ENCODE measurements around the gene NALCN.
A peak's percentile ranks its signal among the peaks of the same experiment; 100 is the strongest.

NALCN gene

GRCh38 chr13:101412076-101412475, 4.2 kb downstream of the NALCN start:
- no peak for DNase-seq

DNA sequence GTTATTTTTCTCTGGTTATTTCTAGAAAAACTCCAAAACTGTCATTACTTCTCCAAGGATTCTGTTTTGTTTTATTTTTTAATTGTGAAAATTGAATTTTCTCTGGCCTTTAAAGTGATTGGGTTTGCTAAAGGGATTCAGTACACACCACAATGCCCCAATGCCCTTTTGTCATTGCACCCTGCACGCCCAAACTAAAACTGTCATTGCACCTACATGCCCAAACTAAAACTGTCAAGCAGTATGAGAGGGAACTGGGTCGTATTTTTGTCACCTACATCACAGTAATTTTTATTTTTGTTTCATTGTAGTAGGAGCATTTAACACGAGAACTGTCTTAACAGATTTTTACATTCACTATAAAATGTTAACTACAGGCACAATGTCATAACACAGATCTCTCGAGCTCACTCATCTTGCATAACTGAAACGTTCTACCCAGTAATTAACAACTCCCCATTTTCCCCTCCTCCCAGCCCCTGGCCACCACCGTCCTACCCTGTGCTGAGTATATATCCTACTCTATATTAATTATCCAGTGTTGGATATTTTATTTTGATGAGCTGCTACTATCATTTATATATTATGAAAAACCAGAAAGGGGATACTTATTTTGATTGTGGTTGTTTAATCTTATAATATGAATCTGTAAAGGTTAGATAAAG, 7.2 kb downstream of the NALCN start:
- no peak for DNase-seq

DNA sequence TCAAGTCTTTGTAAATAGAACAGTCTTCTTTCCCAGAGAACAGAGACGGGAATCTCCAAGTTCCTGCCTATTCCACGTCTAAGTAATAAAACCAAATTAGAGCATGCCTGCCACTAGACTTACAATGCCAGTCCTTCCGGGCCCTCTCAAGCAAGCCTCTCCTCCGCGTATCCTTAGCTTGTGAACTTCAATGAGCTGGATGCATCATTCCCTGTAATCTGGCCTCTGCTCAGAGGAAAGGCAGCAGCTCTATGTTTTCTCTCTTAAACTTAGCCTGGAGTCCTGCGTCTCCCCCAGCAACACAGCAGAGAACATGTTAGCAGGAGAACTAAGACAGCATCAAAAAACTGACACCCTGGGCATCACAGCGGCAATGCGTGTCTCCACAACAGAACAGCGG, 8.2 kb downstream of the NALCN start:
- DNase-seq, result no peak

- peak; percentile 35 for DNase-seq
These were observed 9.5 kb downstream of the NALCN start for GRCh38 chr13:101406791-101407190.

DNA sequence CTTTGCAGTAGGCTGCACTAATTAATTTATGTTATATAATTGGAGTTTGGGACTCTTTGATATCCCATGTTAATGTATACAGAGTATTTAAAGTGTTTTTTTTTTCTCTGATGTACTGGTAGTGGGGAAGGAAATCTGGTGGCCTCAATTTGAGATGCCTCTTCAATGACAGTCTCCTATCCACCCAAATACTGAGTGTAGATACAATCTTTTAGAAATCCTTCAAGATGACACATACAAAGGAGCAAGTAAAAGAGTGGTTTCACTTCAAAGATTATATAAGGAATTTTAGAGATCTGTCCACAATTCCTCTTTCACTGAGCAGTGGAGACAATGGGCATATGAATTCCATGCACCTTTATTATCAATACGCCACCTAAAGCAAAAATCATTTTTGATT, 15.1 kb downstream of the NALCN start:
- DNase-seq, result peak; percentile 57

- peak; percentile 64 for DNase-seq
These were observed 16.9 kb downstream of the NALCN start for GRCh38 chr13:101399365-101399764.

GRCh38 chr13:101398920-101399319, 17.4 kb downstream of the NALCN start:
- DNase-seq, result peak; percentile 91

DNA sequence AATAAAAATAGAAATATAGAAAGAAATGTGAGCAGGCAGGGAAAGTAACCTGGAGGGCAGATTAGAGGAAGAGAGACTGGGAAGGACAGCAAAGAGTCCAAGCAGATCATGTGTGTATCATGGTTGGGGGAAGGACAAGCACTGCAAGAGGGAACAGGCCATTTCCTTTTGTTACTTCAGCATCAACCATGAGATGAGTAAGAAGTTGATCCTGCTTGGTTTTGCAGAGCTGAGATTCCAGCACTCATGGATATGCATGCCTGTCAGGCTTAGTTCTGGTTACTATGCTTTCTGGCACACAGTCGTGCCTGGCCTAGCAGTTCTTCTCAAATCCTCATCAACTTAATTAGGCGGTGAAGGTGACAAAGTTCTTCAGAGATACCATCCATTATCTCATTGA, 18.1 kb downstream of the NALCN start:
- DNase-seq, result peak; percentile 83

- peak; percentile 89 for DNase-seq
These were observed 18.6 kb downstream of the NALCN start for GRCh38 chr13:101397742-101398141.

DNA sequence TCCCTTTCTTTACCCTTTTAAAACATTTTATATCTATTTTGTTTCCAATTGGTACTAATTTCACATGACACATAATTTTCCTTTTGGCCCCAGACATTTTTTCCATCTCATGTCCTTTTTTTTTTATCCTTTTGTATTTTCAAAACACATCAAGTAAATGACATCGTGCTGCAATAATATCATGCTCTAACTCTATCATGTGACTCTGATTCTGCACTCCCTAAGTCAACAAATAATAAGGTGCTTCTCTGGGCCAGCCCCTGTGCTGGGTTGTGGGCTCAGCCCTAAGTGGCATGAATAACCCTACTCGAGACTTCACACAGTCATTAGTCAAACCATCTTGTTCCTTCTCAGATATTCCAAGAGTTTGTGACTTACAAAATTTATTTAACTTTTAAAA, 21.7 kb downstream of the NALCN start:
- DNase-seq, result no peak

DNA sequence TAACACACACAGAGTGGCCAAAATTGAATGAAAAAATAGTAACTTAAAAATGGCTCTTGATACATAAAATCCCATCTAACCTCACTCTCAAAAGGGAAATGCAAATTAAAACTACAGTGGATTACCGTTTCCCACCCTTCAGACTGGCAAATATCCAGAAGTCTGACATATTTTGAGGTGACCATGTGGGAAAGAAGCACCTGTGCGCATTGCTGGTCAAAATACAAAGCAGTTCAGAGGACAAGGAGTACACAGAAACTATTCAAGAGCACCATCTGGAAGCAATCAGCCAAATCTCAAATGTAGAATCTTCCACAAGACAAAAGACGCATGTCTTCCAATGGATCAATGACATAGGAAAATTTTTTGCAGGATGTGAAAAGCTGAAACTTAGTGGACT, 23.2 kb downstream of the NALCN start:
- no peak for DNase-seq

GRCh38 chr13:101390461-101390860, 25.8 kb downstream of the NALCN start:
- DNase-seq, result peak; percentile 61

DNA sequence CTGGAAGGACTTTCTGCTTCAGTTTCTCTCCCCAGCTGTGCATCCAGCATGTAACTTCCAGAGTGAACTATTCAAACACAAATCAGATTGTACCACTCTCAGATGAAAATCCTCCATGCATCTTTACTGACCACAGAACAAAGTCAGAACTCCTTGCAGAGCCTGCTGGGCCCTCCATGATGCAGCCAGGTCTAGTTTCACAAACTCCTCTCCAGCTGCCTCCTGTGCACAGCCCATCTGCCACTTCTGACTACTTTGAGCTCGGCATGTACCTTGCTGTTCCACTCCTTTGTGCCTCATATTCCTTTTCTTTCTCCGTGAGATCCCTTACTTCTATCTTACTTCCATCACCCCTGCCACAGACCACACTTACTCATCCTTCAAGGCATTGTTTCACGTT, 31.4 kb downstream of the NALCN start:
- DNase-seq, result no peak

GRCh38 chr13:101383595-101383994, 32.7 kb downstream of the NALCN start:
- peak; percentile 26 for DNase-seq

DNA sequence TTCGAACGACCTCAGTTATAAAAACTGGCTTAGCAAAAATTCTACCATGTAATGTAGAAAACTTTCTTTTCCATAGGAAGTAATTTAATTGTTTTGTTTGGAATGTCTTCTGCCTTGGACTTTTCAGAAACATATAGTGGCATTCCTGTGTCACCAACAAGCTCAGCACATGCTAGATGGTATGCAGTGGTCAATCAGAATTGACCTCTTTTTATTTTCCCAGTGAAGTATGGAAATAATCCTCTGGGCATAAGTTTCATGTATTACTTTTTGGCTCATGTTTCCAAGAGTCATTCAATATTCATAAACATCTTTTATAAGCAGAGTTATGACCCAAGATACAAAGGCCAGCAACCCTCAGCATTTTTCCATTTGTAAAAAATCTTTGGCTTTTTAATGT, 33.6 kb downstream of the NALCN start:
- DNase-seq, result no peak

DNA sequence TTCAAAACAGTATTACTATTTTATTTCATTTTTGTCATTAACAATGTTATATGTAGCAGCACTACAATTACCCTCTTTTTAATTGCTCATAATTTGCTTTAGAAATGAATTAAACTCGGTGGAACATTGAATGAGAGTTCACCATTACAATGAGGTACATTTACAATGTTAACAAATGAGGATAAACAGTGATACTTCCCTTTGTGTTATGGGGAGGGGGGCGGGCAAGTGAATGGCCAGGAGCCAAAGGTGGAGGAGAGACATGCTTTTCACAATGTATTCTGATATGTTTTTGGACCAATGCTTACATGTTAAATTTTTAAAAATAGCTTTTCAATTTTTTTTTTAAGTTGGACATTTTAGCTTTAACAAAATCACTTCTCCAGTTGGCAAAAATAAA, 34.2 kb downstream of the NALCN start:
- no peak for DNase-seq

DNA sequence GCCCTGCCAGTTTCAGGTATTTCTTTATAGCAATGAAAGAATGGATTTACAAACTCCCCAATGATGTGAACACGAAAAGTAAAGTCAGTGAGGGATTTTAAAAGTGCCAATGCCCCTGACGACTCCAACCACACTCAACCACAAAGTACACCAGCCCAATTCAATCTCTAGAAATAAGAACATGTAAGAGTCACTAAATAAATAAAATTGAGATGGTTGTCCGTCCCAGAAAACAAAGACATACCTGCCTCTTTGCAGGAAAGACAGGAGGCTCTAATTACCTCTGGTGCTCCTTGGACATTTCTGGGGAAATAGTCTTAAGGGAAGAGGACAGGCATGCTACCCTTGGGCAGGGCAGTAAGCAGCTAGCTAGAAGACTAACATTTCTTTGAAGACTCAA, 55.8 kb downstream of the NALCN start:
- DNase-seq, result no peak

DNA sequence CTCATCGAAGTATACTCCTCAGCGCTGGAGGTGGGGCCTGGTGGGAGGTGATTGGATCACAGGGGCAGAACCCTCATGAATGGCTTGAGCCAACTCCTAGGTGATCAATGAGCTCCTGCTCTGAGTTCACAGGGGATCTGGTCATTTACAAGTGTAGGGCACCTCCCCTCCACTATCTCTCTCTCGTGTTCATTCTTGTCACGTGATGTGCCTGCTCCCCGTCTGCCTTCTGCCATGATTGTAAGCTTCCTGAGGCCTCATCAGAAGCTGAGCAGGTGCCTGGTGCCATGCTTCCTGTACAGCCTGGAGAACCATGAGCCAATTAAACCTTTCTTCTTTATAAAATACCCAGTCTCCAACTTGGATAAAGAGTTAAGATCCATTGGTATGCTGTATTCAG, 61.4 kb downstream of the NALCN start:
- DNase-seq, result no peak

DNA sequence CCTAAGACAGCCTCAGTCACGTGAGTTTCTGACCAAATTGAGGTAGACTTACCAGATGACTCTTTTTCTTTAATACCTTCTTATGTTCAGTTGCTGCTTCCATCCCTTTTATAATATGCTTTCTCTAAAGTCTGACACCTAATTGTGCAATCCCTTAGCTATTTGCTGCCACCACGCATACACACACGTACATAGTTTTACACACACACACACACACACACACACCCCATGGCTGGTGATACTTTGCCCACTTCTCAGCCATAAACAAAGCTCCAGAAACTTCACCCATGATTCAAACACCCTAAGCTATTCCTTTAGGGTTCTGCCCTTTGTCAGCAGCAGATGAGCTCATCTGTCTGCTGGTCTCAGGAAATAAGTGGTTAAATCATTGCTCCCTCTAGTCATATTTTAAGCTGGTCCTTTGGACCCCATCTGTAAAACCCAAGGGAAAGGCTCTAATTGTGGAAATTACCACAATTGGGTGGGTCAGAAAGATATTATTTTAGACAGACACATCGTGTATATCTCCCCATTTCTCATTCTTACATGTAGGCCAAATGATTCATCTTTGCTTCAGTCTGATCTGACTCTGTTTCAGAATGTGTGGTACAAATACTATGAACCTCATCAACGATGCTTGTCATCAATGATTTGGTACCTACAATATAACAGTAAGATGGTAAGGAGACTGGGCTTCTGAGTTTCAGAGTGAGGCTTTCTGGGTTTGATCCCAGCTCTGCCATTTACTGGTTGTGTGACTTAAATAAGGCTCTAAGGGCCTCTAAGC, 69.2 kb downstream of the NALCN start:
- peak; percentile 41 for DNase-seq

DNA sequence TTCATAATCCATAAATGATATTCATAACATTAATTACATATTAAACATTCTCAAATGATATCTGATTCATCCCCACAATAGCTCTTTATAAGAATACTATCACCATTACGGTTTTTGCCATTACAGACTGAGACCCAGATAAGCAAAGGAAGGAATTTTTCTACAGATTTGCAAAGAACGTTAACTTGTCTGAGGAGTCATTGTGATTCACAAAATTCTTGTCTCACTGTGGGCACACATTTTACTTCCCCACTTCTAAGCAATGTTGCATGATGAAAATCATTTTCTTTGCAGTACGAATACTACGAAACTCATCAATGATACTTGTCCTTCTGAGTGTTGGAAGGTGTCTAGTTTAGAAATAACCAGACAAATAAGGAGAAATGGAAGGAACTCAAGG, 70.1 kb downstream of the NALCN start:
- no peak for DNase-seq

DNA sequence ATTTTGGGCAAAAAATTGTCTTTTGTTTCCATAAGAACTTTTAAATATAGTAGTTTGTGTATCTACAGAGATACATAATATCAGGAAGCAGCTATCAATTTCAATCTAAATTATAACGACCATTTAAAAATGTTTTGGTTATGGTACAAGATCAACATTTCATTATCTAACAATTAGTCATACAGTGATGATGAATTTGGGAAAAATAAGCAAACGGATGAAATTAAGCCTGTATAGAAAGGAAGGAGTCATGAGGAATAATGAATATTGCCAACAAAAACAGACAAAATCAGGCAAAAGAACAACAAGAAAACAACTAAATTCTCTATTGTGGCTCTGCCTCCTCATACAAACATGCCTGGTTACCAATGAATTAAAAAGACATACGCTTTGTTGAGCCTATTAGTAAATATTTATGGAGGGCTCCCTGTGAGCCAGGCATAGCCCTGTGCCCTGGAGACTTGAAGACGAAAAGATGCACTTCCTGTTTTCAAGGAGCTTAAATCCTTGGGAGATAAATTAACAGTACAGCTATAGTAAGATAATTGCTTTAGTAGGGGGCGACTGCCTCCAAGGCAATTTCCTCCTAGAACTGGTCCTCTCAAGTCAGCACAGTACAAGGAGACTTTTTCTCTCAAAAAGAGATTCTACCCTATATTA, 73.0 kb downstream of the NALCN start:
- no peak for DNase-seq

DNA sequence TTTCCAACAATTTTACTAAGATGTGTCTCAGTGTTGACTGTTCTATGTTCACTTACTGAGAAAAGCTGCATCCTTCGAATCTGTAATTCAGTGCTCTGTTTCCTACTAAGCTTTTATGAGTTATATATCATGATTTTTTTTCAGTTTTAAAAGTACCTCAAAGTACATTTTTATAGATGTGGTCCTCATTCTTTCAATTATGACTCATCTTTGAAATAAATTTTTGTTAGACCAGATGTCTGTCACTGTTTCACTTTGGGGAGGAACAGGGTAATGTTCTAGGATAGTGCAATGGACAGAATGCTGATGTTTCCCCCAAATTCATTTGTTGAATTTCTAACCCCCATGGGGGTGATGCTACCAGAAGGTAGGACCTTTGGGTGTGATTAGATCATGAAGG, 74.8 kb downstream of the NALCN start:
- peak; percentile 45 for DNase-seq

GRCh38 chr13:101339202-101339601, 77.1 kb downstream of the NALCN start:
- DNase-seq, result no peak

DNA sequence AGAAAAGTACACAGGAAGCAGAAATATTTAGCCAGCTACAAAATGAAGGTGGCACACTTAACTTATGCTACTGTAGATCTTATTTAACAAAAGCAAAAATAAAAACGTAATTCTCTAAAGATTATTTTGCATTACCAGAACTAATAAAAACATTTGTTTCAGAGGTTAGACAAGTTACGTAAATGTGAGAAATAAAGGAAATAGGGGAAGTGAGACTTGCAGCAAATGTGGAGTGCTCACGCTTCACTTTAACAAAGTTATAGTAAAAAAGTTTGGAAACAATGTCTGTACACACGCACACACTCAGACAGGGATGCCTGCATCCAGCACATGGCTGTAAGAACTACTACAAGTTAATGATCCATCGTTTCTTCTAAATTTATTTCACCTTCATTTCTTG, 83.7 kb downstream of the NALCN start:
- DNase-seq, result no peak

Measured in fibroblast of skin of right biceps (primary cell).